ENCODE results near the gene OR52N2.
A peak's percentile ranks its signal among the peaks of the same experiment; 100 is the strongest.

The OR52N2 gene

GRCh38 chr11:5809905-5810795 is 1.4 kb downstream of the OR52N2 start:
- Histone ChIP-seq H3K27ac (no peak overlapping the region), H3K4me3 (IDR thresholded peaks at IDR 0.05; ENCODE audit: insufficient read depth, low read depth, low read length) (no peak overlapping the region), H3K4me2 (no peak overlapping the region), H2AFZ (ENCODE audit: low read depth) (no peak overlapping the region), H3K4me1 (ENCODE audit: low read depth, poor library complexity, severe bottlenecking) (no peaks in the 10 kb centered on the region), H3K27me3 (ENCODE audit: insufficient read depth, low read depth) (no peaks in the 10 kb centered on the region), H3K36me3 (ENCODE audit: insufficient read depth) (no peaks in the 10 kb centered on the region), H3K9ac (no peak overlapping the region), H4K20me1 (ENCODE audit: insufficient read depth) (no peaks in the 10 kb centered on the region), H3K79me2 (ENCODE audit: insufficient read depth, low read depth) (no peaks in the 10 kb centered on the region)
- no peak for TF ChIP-seq CTCF (conservative IDR thresholded peaks at IDR 0.05; ENCODE audit: low read depth, low read length)

DNA sequence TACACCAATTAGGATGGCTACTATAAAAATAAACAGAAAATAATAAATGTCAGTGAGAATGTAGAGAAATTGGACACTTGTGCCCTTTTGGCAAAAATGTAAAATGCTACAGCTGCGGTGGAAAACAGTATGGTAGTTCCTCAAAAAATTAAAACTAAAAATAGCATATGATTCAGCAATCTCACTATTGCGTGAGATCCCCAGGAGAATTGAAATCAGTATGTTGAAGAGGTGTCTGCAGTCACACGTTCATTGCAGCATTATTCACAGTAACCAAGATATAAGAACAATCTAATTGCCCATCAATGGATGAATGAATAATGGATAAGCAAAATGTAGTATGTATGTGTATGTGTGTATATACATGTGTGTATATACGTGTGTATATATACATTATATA is 6.8 kb downstream of the OR52N2 start:
- no peak overlapping the region for H3K9ac ChIP-seq
- H2AFZ ChIP-seq (ENCODE audit: low read depth): no peak overlapping the region
- no peaks in the 10 kb centered on the region for H3K79me2 ChIP-seq (ENCODE audit: insufficient read depth, low read depth)
- H3K27me3 ChIP-seq (ENCODE audit: insufficient read depth, low read depth): no peaks in the 10 kb centered on the region
- H3K4me3 ChIP-seq (IDR thresholded peaks at IDR 0.05; ENCODE audit: insufficient read depth, low read depth, low read length): no peak overlapping the region
- peaks cover 13% of the 10 kb centered on the region for H3K4me1 ChIP-seq (ENCODE audit: low read depth, poor library complexity, severe bottlenecking)
- H4K20me1 ChIP-seq (ENCODE audit: insufficient read depth): no peaks in the 10 kb centered on the region
- no peak overlapping the region for H3K4me2 ChIP-seq
- H3K27ac ChIP-seq: no peak overlapping the region
- TF ChIP-seq CTCF (conservative IDR thresholded peaks at IDR 0.05; ENCODE audit: low read depth, low read length): no peak
- no peaks in the 10 kb centered on the region for H3K36me3 ChIP-seq (ENCODE audit: insufficient read depth)

DNA sequence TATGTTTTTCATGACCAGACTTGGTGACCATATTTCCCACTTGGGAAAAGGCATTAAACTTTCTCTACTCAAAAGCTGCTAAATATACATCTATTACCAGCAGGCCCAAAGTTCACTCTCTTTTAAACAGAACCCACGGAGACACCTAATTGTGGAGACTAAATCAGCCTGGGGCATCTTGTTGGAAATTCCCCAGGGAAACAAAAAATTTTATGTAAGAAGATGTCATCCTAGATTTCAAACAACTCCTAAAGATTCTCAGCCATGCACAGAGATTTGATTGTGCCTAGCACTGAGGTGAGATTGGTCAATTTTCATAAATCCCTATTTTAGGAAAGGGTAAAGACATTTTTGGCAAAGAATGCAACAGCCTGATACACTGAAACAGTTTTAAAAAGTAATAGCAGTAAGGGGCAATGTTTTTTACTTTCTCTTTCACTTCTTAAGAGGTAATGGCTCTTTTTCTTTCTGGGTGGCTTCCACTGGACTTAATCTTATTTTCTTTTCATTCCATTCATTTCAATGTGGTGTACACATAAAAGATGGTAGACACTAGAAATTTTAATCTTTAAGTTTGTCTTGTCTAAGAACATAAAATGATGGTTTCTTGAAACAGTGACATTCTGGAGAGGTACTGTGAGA is 9.6 kb downstream of the OR52N2 start:
- no peaks in the 10 kb centered on the region for H3K36me3 ChIP-seq (ENCODE audit: insufficient read depth)
- no peaks in the 10 kb centered on the region for H3K79me2 ChIP-seq (ENCODE audit: insufficient read depth, low read depth)
- H2AFZ ChIP-seq (ENCODE audit: low read depth): peak overlapping the region; percentile 92
- peak overlapping the region; percentile 33; the same call in 1 of the 2 replicates for H3K9ac ChIP-seq
- no peaks in the 10 kb centered on the region for H3K27me3 ChIP-seq (ENCODE audit: insufficient read depth, low read depth)
- H3K4me2 ChIP-seq: peak overlapping the region; percentile 86
- no peaks in the 10 kb centered on the region for H4K20me1 ChIP-seq (ENCODE audit: insufficient read depth)
- no peak for TF ChIP-seq CTCF (conservative IDR thresholded peaks at IDR 0.05; ENCODE audit: low read depth, low read length)
- H3K27ac ChIP-seq: 0 out of 2 replicates have a peak overlapping the region, but pooled peaks have one; percentile 6
- peaks cover 13% of the 10 kb centered on the region for H3K4me1 ChIP-seq (ENCODE audit: low read depth, poor library complexity, severe bottlenecking)
- H3K4me3 ChIP-seq (IDR thresholded peaks at IDR 0.05; ENCODE audit: insufficient read depth, low read depth, low read length): no peak overlapping the region

DNA sequence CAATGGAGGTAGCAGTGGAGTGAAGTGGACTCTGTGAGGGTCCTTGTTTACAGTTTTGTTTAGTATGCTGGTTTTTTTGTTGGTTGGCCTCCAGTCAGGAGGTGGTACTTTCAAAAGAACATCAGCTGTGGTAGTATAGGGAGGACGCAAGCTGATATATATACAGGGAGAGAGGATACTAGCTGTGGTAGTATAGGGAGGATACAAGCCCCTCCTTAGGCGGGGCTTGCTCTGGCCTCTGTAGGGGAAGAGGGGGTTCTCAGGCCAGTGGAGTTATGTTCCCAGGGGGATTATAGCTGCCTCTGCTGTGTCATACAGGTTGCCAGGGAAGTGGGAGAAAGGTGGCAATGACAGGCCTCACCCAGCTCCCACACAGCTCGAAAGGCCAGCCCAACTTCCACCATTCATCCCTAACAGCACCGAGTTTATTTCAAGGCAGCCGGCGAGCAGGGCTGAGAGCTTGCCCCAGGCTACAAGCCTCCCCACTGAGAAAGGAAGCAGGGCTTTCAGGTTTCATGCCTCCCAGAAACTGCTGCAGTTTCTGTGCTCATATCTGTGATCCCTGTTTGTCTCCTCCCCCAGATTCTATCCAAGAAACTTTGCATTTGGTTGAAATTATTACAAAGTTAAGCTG is 22.6 kb downstream of the OR52N2 start:
- no peaks in the 10 kb centered on the region for H3K79me2 ChIP-seq (ENCODE audit: insufficient read depth, low read depth)
- H3K27ac ChIP-seq: no peak overlapping the region
- no peaks in the 10 kb centered on the region for H4K20me1 ChIP-seq (ENCODE audit: insufficient read depth)
- H3K4me2 ChIP-seq: no peak overlapping the region
- H3K4me1 ChIP-seq (ENCODE audit: low read depth, poor library complexity, severe bottlenecking): no peaks in the 10 kb centered on the region
- no peak overlapping the region for H3K4me3 ChIP-seq (IDR thresholded peaks at IDR 0.05; ENCODE audit: insufficient read depth, low read depth, low read length)
- no peak overlapping the region for H3K9ac ChIP-seq
- H2AFZ ChIP-seq (ENCODE audit: low read depth): no peak overlapping the region
- no peaks in the 10 kb centered on the region for H3K27me3 ChIP-seq (ENCODE audit: insufficient read depth, low read depth)
- H3K36me3 ChIP-seq (ENCODE audit: insufficient read depth): no peaks in the 10 kb centered on the region
- no peak for TF ChIP-seq CTCF (conservative IDR thresholded peaks at IDR 0.05; ENCODE audit: low read depth, low read length)
